Left kidney (tissue), 2 donors: ENCODE results near the gene LYZL4. TPM values are rescaled to one million over a fixed set of nuclear protein-coding genes. Genes with fewer than 3 reads are reported as not detected.

Experiments
- DNase-seq: peaks from one replicate; pipeline ENCODE4 v3.0.0-alpha.2; 2013
- polyA plus RNA-seq: library from polyadenylated mRNA; unstranded; fragments of 120-200 nt; gene quantifications from one replicate; pipeline ENCODE4 v1.2.1, GENCODE V29; 2013; ENCODE audit not compliant: insufficient read length

The LYZL4 gene
- polyA plus RNA-seq, 1 donor = not detected

- no peak for DNase-seq
Measured at GRCh38 chr3:42425736-42426407, 15.5 kb upstream of the LYZL4 start.

- DNase-seq = no peak
Measured at GRCh38 chr3:42424911-42425310, 14.5 kb upstream of the LYZL4 start.

GRCh38 chr3:42421818-42422796 lies 11.7 kb upstream of the LYZL4 start:
- no peak for DNase-seq

GRCh38 chr3:42419563-42419962 lies 9.2 kb upstream of the LYZL4 start:
- DNase-seq = no peak

- DNase-seq = no peak
Measured at GRCh38 chr3:42412526-42413155, 2.2 kb upstream of the LYZL4 start.

GRCh38 chr3:42411429-42411828 lies 1.0 kb upstream of the LYZL4 start:
- no peak for DNase-seq

GRCh38 chr3:42408156-42408555 lies 2.3 kb downstream of the LYZL4 start:
- no peak for DNase-seq

- DNase-seq = no peak
Measured at GRCh38 chr3:42406727-42407450, 3.5 kb downstream of the LYZL4 start.

GRCh38 chr3:42405857-42406256 lies 4.6 kb downstream of the LYZL4 start:
- no peak for DNase-seq

- no peak for DNase-seq
Measured at GRCh38 chr3:42403737-42404136, 6.7 kb downstream of the LYZL4 start.

- no peak for DNase-seq
Measured at GRCh38 chr3:42402394-42403096, 7.9 kb downstream of the LYZL4 start.

GRCh38 chr3:42398080-42398479 lies 12.3 kb downstream of the LYZL4 start:
- DNase-seq = no peak

GRCh38 chr3:42397644-42398043 lies 12.8 kb downstream of the LYZL4 start:
- no peak for DNase-seq

- no peak for DNase-seq
Measured at GRCh38 chr3:42394579-42395288, 15.7 kb downstream of the LYZL4 start.

GRCh38 chr3:42387802-42388651 lies 22.4 kb downstream of the LYZL4 start:
- no peak for DNase-seq

- no peak for DNase-seq
Measured at GRCh38 chr3:42381551-42382082, 28.8 kb downstream of the LYZL4 start.

GRCh38 chr3:42377681-42378080 lies 32.7 kb downstream of the LYZL4 start:
- no peak for DNase-seq

GRCh38 chr3:42376344-42376798 lies 34.0 kb downstream of the LYZL4 start:
- no peak for DNase-seq

- DNase-seq = no peak
Measured at GRCh38 chr3:42375121-42375800, 35.1 kb downstream of the LYZL4 start.
